H7 (cell line): ENCODE data around the gene PLEKHA6. TPM values are rescaled to one million over a fixed set of nuclear protein-coding genes. Genes with fewer than 3 reads are reported as not detected.
"Not testable (repeated sequence)": the region's sequence is repeated elsewhere in the genome, so short reads cannot be mapped to it uniquely, and the experiment has no call there.

Source experiments
- DNase-seq: peaks from one replicate; pipeline ENCODE4 v3.0.0; 2012
- H3K27me3 ChIP-seq: 2 replicates; pipeline ENCODE4 v1.6.0; 2011; ENCODE audit warnings: mild to moderate bottlenecking, low read length; ENCODE audit not compliant: control insufficient read depth, insufficient read depth
- H3K36me3 ChIP-seq: replicated peaks from 2 replicates; pipeline ENCODE4 v1.5.1; 2011; ENCODE audit warnings: low read length; ENCODE audit not compliant: control insufficient read depth, insufficient read depth
- H3K4me3 ChIP-seq: 2 replicates; pipeline ENCODE4 v1.5.1; 2011; ENCODE audit warnings: low read depth, mild to moderate bottlenecking, control low read depth, low read length, moderate library complexity; ENCODE audit not compliant: insufficient read depth
- total RNA-seq: library from RNA; depleted of rRNA; stranded (reverse); fragments of >200 nt; shearing (Covaris generic); gene quantifications from 2 replicates; pipeline ENCODE4 v1.2.3, GENCODE V29; 2014

The PLEKHA6 gene
- total RNA-seq, 1 experiment from 2014 or later: 3.0 TPM

GRCh38 chr1:204323887-204324286, 35.8 kb downstream of the PLEKHA6 start:
- no peak for DNase-seq
- no peaks in the 10 kb centered on the region for H3K36me3 ChIP-seq
- no peaks in the 10 kb centered on the region for H3K27me3 ChIP-seq
- H3K4me3 ChIP-seq: no peak overlapping the region

DNA sequence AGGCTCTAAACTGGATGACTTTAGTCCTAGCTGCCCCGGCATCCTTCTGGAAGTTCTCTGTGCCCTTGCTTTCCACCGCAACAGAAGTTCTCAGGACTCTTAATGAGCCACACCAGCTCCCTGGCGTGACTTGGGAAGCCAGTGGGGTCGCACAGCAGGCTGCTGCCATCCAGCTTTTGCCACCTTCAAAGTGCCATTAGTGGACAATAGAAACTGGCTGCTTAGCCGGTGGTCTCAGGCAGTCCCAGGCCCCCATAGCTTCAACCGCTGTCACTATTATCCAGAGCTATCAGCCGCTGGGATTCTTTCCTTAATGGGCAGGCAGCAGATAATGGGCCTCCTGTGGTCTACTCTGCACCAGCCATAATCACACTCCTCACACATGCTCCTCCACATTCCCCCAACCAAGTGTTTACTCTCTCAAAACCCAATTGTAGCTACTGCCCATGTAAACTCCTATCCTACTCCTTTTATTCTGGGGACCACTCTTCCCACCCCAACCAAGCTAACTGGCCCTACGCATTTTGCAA, 37.3 kb downstream of the PLEKHA6 start:
- H3K4me3 ChIP-seq: no peak overlapping the region
- H3K27me3 ChIP-seq: no peaks in the 10 kb centered on the region
- DNase-seq: no peak
- H3K36me3 ChIP-seq: no peaks in the 10 kb centered on the region

- no peak for DNase-seq
- H3K27me3 ChIP-seq: no peaks in the 10 kb centered on the region
- no peaks in the 10 kb centered on the region for H3K36me3 ChIP-seq
- H3K4me3 ChIP-seq: no peak overlapping the region
These were observed 38.1 kb downstream of the PLEKHA6 start for GRCh38 chr1:204321665-204322064.

- H3K36me3 ChIP-seq: no peaks in the 10 kb centered on the region
- H3K27me3 ChIP-seq: no peaks in the 10 kb centered on the region
- H3K4me3 ChIP-seq: no peak overlapping the region
- DNase-seq: no peak
These were observed 38.7 kb downstream of the PLEKHA6 start for GRCh38 chr1:204321051-204321450.

GRCh38 chr1:204320382-204320804, 39.3 kb downstream of the PLEKHA6 start:
- no peak for DNase-seq
- H3K27me3 ChIP-seq: no peaks in the 10 kb centered on the region
- no peak overlapping the region for H3K4me3 ChIP-seq
- H3K36me3 ChIP-seq: no peaks in the 10 kb centered on the region

- Histone ChIP-seq H3K36me3 (no peaks in the 10 kb centered on the region), H3K27me3 (no peaks in the 10 kb centered on the region), H3K4me3 (no peak overlapping the region)
- DNase-seq: no peak
These were observed 40.3 kb downstream of the PLEKHA6 start for GRCh38 chr1:204319462-204319861.

DNA sequence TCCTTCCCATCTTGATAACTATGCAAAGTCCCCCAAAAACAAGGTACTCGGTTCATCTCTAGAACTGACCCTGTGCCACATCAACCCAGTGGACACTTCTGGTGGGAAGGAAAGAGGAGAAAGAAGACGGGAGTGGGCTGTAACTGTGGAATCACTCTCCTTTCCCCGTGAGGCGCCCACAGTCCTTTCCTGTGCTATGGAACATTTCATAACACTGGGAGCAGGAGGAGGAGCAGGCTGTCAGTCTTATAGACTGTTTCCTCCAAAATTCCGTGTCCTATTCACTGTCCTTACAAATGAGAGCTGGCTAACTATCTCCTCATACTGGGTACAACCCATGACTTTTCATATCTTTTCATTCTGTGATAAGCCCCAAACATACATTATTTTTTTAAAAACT, 40.7 kb downstream of the PLEKHA6 start:
- H3K4me3 ChIP-seq: no peak overlapping the region
- DNase-seq: no peak
- H3K27me3 ChIP-seq: no peaks in the 10 kb centered on the region
- H3K36me3 ChIP-seq: no peaks in the 10 kb centered on the region

- H3K36me3 ChIP-seq: no peaks in the 10 kb centered on the region
- no peak for DNase-seq
- H3K4me3 ChIP-seq: no peak overlapping the region
- H3K27me3 ChIP-seq: no peaks in the 10 kb centered on the region
These were observed 41.4 kb downstream of the PLEKHA6 start for GRCh38 chr1:204318324-204318723.

DNA sequence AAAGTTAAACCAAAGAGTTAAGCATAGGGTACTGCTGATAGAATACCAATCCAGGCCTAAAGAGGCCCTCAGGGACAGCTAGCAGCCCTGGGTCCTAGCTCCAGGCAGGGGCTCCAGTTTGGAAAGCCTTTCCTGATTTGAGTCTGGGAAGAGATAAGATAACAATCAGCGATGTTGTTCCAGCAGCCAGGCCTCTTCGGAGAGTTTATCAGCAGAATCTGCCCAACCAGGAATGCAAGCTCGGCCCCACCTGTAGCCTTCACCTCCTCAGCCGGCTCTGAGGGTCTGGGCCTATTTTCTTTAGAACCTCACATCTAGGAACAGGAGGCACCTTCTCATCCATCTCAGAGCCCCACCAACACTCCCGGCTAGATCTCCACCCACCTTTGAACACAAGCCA, 42.6 kb downstream of the PLEKHA6 start:
- Histone ChIP-seq H3K4me3 (no peak overlapping the region), H3K36me3 (no peaks in the 10 kb centered on the region), H3K27me3 (no peaks in the 10 kb centered on the region)
- DNase-seq: no peak

- no peak overlapping the region for H3K4me3 ChIP-seq
- no peak for DNase-seq
- H3K27me3 ChIP-seq: no peaks in the 10 kb centered on the region
- no peaks in the 10 kb centered on the region for H3K36me3 ChIP-seq
These were observed 43.6 kb downstream of the PLEKHA6 start for GRCh38 chr1:204316164-204316563.

DNA sequence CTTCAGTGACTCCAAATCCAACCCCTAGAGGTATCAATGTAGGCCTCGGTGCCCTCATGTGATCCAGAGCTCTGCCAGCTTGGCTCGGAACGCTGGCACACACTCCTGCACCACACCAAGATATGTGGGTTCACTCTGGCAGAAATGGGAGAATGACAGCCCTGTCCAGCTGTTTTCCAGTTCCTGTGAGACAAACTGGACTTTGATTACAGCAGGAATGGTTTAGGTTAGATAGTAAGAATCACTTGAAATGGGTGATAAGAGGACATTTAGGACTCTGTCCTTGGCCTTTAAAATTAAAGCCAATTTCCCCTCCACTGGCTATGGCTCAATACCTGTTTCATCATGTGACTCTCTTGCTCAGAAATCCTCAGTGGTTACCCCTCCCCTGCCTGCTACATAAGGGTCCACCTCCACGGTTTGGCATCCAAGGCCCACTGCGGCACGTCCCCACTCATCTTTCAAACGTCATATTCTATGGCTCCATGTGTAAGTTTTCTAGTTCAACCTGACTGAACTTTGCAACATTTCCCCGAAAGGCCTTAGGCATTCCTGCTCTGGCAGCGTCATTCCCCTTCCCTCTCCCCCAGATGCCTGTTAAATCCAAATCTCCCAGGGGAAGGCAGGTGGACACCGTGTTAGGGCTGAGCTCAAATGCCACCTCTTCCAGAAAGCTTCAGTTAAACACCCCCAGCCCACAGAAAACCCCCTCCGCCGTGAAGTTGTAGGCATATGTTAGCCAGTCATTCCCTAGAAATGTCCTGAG, 44.7 kb downstream of the PLEKHA6 start:
- no peak for DNase-seq
- no peak overlapping the region for H3K4me3 ChIP-seq

GRCh38 chr1:204314171-204314892, 45.4 kb downstream of the PLEKHA6 start:
- Histone ChIP-seq H3K4me3 (no peak overlapping the region), H3K27me3 (no peaks in the 10 kb centered on the region), H3K36me3 (no peaks in the 10 kb centered on the region)
- DNase-seq: peak; percentile 82

More for the DNA sequence above, 44.7 kb downstream of the PLEKHA6 start:
- Histone ChIP-seq H3K27me3 (no peaks in the 10 kb centered on the region), H3K36me3 (no peaks in the 10 kb centered on the region)

DNA sequence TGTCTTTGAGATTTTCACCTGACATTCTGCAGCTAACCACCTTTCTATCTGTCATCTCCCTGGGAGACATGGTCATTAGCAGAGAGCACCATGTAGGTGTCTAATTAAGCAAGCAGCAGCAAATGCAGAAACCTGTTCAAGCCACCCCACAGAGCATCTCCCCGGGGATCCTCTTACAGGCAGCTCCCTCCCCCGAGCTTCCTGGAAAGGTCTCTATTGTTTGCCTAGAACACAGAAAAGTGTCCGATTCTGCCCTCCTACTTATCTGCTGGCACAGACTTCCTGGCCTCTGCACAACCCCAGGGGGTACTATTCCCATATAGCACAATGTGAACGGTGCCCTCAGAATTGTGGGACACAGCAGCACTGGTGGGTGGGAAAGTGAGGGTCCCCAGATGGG, 46.1 kb downstream of the PLEKHA6 start:
- H3K4me3 ChIP-seq: no peak overlapping the region
- H3K36me3 ChIP-seq: no peaks in the 10 kb centered on the region
- no peak for DNase-seq

DNA sequence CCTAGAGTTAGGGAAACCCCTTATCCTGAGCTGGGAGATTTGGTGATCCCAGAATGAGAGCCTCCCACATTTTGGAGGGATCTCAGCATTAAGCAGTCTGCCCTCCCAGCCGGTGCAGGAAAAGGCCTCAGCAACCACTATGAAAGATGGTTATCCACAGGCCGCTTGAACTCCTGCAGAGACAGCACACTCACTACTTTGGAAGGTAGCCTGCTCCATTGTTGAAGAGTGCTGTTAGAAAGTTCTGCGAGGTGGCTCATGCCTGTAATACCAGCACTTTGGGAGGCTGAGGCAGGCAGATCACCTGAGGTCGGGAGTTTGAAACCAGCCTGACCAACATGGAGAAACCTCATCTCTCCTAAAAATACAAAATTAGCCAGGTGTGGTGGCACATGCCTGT, 48.8 kb downstream of the PLEKHA6 start:
- not testable (repeated sequence) for H3K27me3 ChIP-seq, H3K4me3 ChIP-seq, DNase-seq

More for the DNA sequence above, 46.1 kb downstream of the PLEKHA6 start:
- H3K27me3 ChIP-seq: no peaks in the 10 kb centered on the region

DNA sequence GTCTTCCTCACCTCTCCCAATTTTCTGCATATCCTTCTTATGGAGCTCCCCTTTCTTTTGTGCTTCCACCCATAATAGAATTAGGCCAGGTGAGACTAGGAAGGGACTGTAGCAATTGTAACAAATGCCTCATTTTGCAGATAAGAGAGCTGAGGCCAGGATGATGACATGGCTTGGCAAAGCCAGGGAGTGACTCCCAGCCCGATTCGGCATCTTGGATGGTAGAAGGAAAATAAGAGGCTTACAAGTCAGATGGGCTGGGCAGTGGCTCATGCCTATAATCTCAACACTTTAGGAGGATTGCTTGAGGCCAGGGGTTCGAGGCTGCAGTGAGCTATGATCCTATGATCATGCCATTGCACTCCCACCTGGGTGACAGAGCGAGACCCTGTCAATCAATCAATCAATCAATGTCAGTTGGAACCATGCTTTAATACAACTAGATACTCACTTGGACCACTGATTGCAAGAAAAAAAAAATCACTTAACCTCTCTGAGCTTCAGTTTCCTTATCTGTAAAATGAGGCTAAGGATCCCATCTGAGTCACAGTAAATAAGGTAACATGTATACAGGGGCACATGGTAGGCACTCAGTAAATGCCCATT, 51.6 kb downstream of the PLEKHA6 start:
- no peak for DNase-seq
- Histone ChIP-seq H3K27me3 (no peaks in the 10 kb centered on the region), H3K36me3 (no peaks in the 10 kb centered on the region), H3K4me3 (no peak overlapping the region)

More for the DNA sequence above, 48.8 kb downstream of the PLEKHA6 start:
- H3K36me3 ChIP-seq: not testable (repeated sequence)
